AG04449 (cell line): ENCODE results near the gene OTUB2.

Experiments
- CTCF ChIA-PET: fragments of 350-600 bp; formaldehyde crosslinking; extraction: SDS; loops from one replicate; lab custom pipeline; 2021; ENCODE audit warnings: antibody characterized with exemption; lab: Yijun Ruan, JAX
- POLR2A ChIA-PET: fragments of 400-600, 350-600 bp; formaldehyde crosslinking; extraction: SDS; loops from one replicate; lab custom pipeline; 2020; ENCODE audit warnings: antibody characterized with exemption, inconsistent platforms; lab: Yijun Ruan, JAX
- DNase-seq: peaks from one replicate; pipeline ENCODE4 v3.0.0-alpha.2; 2010; ENCODE audit warnings: low read depth, low spot score
- H3K4me3 ChIP-seq: 2 replicates; pipeline ENCODE4 v1.5.1; 2011; ENCODE audit warnings: low read depth, mild to moderate bottlenecking, control low read depth, low read length
- CTCF ChIP-seq: IDR thresholded peaks from one replicate; pipeline ENCODE4 v1.5.1; 2011; ENCODE audit warnings: mild to moderate bottlenecking, moderate library complexity, low read length, control low read depth, inconsistent platforms; ENCODE audit not compliant: insufficient read depth; ENCODE audit errors: missing control alignments

OTUB2 gene

GRCh38 chr14:94014382-94014781, 11.8 kb upstream of the OTUB2 start:
- no peak for DNase-seq
- POLR2A ChIA-PET, result no interaction called here
- CTCF ChIA-PET, result interaction anchor here (1.5 to 3.3 kb wide), 3 partner anchors 10 to 122 kb away, joined by 4 to 13 read pairs (median 5); no protein-coding TSS in a partner anchor
- H3K4me3 ChIP-seq, result no peak overlapping the region
- no peak for TF ChIP-seq CTCF

DNA sequence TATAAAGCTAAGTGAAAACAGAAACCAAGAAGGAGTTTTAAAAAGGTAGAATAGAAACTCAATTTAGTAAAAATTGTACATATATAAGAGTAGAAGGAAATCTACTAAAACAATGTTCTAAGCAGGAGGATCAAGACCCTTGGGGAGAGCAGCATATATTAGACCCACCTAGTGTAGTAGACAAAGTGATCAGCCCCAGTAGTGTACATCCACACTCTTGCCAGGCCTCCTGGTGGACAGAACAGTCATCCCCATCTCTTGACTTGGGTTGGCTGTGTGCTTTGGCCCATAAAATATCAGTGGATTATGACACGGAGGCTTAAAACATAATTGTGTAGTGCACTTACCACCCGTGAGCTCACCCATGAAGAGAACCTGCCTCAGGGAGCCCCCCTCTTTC, 10.9 kb upstream of the OTUB2 start:
- no peak overlapping the region for H3K4me3 ChIP-seq
- CTCF ChIA-PET, result interaction anchor here (1.8 to 3.3 kb wide), 2 partner anchors 11 to 121 kb away, joined by 5 to 13 read pairs; no protein-coding TSS in a partner anchor
- no peak for DNase-seq
- TF ChIP-seq CTCF, result no peak
- POLR2A ChIA-PET, result no interaction called here

- no peak for TF ChIP-seq CTCF
- ChIA-PET POLR2A (no interaction called here), CTCF (interaction anchor here (1.1 to 13.1 kb wide), 5 partner anchors 11 to 120 kb away, joined by 3 to 135 read pairs (median 5); no protein-coding TSS in a partner anchor)
- H3K4me3 ChIP-seq, result no peak overlapping the region
- no peak for DNase-seq
Measured at GRCh38 chr14:94016446-94016976, 9.6 kb upstream of the OTUB2 start.

DNA sequence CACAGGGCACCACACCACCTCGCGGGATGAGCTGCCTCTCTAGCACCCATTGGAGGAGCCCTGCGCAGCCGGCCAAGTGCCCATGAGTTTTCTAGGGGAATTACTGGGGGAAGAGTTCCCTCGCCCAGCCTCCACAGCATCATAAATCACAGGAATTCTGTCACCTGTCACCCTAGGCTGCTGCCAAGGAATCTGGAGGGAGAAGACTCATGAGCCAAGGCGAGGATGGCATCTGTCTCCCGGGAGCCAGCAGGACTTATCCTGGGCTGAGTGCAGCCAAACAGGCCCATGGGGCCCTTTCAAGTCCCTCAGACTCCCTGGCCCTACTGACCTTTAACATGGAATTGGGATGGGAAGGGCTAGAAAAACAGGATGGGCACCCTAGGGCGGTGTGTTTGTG, 7.8 kb upstream of the OTUB2 start:
- CTCF ChIA-PET, result interaction anchor here (1.6 to 13.1 kb wide), 3 partner anchors 13 to 79 kb away, joined by 6 to 135 read pairs (median 13); no protein-coding TSS in a partner anchor
- no peak for TF ChIP-seq CTCF
- POLR2A ChIA-PET, result no interaction called here
- H3K4me3 ChIP-seq, result no peak overlapping the region
- DNase-seq, result no peak

- POLR2A ChIA-PET, result no interaction called here
- CTCF ChIA-PET, result interaction anchor here (1.0 to 13.1 kb wide), 6 partner anchors 17 to 117 kb away, joined by 3 to 135 read pairs (median 8); no protein-coding TSS in a partner anchor
- TF ChIP-seq CTCF, result no peak
- DNase-seq, result no peak
- no peak overlapping the region for H3K4me3 ChIP-seq
Measured at GRCh38 chr14:94019329-94019728, 6.8 kb upstream of the OTUB2 start.

GRCh38 chr14:94020267-94020666, 5.9 kb upstream of the OTUB2 start:
- no peak for TF ChIP-seq CTCF
- CTCF ChIA-PET, result interaction anchor here (0.9 to 13.1 kb wide), 10 partner anchors 8 to 116 kb away, joined by 3 to 135 read pairs (median 4); no protein-coding TSS in a partner anchor
- POLR2A ChIA-PET, result no interaction called here
- H3K4me3 ChIP-seq, result no peak overlapping the region
- no peak for DNase-seq
